Retina (tissue), 1 donor: ENCODE measurements around the gene PRCP.

Experiments used
- DNase-seq: peaks from one replicate; pipeline ENCODE4 v3.0.0-alpha.2; 2016

Gene PRCP

DNA sequence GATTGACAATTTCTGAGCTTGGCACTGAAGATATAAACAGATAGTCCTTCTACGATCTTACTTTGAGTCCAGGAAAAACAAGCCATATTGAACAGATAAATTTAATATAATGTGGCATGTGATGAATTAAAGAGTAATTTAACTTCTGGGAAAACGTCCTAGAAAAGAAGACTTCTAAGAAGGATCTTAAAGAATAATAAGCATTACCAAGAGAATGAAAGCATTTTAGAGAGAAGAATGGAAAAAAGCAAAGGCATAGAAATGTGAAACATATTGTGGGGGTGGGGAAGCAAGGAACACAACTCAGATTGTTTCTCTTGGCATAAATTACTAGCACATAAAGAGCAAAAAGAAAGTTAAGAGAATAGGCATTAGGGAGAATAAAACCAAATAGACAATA is 6.7 kb upstream of the PRCP start:
- DNase-seq, result no peak

DNA sequence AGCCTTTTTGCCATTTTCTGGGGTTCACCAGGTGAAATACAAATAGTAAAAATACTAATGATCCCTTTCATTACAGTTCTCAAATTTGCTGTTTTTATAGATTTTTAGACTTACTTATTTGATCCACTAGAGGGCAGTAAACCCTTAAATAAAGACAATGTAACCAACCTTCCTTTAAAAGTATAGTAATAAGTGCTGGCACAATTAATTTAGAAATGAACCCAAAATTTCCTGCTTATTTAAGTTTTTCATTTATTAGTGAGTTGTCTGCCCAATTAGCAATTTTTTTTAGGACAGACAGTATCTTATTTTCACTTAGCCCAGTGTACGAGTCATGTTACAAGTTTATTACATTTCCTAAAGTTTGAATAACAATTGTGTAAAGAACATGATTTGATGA is 6.0 kb upstream of the PRCP start:
- DNase-seq, result peak; percentile 25

DNA sequence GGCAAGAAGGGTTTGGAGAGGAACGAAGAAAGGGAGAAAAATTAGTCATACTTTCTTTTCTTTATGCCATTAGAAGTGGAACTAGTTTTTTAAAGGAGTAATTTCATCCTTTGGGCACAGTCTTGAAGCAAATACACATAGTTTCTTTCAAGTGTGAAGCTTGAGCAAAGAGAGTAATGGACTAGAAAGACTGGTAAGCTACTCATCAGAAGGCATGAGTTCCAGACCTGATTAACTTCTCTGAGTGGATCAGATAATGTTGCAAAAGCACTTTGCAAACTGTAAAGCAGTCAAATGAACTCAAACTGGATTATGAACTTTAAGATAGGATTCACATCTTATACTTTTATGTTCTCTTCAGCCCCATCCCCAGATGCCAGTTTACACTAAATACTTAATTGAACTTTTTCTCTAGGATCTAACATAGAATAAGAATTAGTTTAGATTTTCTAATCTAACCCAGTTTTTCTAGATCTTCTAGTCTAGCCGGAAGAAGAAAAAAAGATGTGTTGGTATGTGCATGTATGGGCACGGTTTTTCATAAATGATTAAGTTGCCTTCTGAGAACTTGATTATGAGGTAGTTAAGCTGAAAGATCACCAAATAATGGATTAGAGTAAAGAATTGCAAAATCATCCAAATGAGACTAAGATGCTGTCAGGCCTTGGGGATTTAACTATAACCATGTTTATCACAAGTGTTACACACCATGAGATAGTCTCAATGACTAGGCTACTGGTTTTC is 3.8 kb upstream of the PRCP start:
- no peak for DNase-seq

DNA sequence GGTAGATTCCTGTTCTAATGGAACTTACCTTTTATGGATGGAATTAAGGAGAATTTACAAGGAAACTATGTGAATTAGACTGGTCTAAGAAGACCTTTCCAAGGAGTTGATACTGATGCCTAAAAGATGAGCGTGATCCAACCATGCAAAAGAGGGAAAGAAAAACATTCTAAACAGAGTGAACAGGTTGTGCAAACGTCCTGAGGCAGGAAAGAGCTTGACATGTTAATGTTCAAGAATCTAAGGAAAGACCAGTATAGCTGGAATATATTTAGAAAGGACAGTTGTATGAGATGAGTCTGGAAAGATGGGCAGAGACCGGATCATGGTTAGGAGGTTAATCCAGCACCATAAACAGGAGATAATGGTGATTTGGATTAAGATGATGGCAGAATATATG is 2.6 kb upstream of the PRCP start:
- DNase-seq, result no peak

DNA sequence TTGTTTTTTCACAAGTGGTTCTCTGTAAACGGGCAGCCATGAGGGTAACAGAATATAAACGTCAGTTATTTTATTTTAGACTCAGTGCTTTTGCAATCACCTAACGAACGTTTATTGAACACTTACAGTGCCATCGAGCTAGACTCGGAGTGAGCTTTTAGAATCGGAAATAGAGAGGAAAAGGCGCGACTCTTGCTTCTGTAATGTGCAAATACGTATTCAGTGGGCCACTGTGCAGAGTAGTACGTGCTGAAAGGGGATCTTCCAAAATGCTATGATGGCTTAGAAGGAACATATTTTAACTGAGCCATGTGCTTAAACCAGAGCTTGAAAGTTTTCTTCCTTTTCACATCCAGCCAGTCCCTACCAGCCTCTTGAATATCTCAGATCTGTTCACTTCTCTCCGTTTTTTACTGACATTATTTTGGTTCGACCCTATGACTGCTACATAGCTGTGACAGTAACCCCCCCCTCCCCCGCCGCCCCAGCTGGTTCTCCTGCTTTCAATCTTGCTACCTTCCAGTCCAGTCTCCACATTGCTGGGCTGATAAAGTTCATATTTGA is 1.8 kb upstream of the PRCP start:
- DNase-seq, result no peak

DNA sequence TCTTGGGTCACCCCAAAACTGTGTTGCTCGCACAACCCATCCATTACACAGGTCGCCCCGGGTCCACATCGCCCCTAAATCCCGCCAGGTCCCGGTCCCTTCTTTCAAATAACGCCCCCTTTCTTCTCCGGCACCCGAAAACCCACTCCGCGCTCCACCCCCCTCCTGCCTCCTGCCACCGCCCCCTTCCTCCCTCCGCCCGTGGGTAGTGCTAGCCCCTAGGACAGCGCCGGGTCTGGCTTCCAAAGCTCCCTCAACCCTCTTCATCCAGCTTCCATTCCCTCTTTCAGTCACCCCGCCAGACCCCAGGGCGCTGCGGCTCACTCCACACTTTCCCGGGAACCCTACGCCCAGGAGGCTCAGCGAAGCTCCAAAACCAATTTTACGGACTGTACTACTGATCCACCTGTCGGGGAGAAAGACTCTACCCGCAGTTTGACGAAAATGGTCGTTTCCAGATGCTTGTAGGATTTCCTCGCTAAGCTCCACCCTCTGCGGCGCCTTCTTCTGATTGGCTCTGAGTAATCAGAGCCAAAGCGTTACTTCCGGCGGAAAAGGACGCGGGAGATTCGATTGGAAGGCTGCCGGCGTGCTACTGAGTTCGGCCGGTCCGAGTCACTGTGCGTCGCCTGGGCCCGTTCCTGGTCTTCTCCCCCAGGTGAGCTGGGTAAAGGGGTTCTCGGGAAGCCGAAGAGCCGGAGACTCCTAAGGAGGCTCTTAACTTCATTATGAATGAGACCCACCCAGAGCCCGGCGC is 1.1 kb upstream of the PRCP start, which contains the start of gene DDIAS:
TSS of gene DDIAS (plus strand) at position 572 of the 757 bp plus-strand sequence. CDS start 13,003 bp downstream, outside the sequence.
- peak; percentile 96 for DNase-seq

DNA sequence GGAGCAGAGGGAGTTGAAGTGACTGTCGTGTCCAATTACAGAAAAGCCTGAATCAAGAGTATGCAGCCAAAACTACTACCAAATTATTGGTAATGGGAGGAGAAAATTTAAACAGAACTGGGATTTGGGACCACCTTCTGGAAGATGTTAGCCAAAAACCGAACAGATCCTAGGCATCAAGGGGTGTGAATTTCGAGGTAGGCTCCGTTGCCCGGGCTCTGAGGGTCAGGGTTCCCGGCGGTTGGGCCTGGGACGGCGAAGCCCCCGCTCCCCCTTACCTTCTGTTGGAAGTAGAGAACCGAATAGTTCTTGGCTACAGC is 313 bp downstream of the PRCP start:
- no peak for DNase-seq

DNA sequence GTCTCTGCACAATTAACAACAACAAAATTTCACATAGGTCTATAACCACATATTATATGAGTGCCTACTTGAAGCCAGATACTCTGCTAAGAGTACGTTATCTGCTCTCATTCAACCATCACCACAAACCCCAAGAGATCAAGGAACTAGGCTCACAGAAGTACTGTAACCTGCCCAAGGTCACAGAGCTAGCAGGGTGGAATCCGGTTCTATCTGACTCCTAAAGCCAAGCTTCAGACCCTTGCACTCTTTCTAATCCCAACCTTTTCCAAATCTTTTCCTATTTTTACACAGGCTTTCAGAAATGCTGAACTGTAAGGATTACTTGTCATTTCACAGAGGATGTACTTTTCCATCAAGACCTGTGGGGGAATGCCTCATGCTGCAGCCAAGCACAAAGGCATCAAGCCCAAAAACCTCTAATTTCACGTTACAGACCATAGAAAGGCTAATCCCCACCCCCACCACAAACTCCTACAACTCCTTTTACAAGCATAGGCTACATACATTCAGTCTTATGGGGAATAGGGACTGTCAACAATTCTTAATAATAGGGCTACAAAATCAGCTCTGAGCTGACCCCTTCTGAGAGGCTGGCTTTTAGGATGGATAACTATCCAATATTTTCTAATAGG is 927 bp downstream of the PRCP start:
- DNase-seq, result peak; percentile 26

DNA sequence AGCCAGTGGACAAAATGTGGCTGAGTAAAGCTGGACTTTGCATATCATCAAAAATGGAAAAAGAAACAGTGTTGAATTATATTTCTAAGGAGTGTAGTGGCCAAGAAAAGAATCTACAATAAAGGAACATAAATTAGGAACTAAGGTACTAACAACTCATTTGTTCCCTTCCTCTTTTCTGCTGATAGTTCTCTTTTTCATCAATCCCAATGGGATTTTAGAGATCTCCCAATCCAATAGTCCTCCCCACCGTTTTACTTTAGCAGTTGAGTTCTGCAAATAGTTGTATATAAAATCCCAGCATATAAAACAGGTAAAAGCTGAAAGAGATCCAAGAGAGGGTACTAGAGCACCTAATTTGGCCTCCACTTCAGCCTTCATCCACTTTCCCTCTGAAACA is 2.0 kb downstream of the PRCP start:
- DNase-seq, result no peak

DNA sequence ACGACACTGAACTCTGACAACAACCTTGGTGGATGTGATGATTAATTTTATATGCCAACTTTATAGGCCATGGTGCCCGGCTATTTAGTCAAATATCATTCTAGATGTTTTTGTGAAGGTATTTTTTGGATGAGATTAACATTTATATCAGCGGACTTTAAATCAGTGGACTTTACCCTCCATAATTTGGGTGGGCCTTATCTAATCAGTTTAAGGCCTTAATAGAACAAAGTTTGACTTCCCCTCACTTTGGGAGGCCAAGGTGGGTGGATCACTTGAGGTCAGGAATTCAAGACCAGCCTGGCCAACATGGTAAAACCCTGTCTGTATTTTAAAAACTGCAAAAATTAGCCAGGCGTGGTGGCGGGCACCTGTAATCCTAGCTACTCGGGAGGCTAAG is 4.0 kb downstream of the PRCP start:
- DNase-seq, result no peak

DNA sequence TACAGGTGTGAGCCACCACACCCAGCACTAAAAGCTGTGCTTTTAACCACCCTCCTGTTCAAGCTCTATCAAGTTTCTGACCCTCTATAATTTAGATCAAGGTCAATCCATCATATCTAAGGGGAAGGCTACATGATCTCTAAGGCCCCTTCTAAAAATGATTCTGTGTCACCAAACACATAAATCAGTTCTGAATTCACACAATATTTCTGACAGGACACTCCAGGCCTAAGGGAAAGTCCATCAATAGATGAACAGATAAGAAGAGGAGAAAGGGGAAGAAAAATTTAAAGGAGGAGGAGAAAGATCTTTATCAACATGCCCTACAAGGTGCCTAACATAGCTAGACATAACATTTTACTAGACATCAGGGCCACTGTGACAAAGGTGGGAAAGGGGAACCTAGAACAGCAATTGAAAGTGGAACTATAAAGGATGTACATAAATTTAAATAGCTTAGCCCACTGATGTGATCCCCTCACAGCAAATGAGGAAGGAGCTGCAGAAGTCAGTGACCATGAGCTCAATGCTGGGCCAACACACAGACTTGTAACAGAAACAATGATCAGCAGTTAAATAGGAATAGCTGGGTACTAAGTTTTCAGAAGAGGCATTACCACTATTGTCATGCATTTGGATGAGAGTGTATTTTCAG is 4.7 kb downstream of the PRCP start:
- DNase-seq, result no peak

DNA sequence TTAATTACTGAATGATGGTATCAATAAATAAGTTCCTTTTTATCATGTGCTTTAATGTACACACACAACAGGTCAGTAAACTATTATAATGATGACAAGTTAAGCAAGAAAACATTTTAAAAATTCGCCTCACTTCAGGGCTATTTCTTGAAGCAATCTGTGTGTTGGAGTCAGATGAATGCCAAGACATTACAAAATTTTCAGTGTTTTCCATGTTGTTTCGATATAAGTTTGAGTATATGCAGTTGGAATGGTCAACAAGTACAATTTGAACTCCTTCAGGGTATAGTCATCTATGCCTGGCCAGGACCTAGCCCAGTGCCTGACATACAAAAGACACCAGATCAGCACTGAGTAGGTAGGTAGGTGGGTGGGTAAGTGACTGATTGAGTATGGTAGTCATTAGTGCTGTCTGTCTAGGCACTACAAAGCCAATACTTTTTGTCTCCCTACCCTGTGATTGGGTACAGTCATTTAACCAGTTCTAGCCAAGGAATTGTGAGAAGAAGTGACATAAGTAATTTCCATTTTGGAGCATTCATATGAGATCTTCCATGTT is 7.5 kb downstream of the PRCP start:
- no peak for DNase-seq

DNA sequence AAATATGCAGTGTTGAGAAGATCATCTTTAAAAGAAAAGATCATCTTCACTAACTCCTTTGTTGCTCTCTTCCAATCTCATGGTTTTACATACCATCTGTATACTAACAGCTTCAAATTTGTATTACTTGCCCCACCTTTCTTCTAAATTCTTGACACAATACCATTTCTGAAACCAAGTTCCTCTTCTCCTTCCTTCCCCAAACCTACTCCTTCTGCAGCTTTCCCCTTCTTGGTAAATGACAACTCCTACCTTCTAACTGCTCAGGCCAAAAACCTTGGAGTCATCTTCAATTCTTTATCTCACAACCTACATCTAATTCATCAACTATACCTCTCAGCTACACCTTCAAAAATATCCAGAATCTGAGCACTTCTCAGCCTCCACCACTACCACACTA is 9.3 kb downstream of the PRCP start:
- no peak for DNase-seq

DNA sequence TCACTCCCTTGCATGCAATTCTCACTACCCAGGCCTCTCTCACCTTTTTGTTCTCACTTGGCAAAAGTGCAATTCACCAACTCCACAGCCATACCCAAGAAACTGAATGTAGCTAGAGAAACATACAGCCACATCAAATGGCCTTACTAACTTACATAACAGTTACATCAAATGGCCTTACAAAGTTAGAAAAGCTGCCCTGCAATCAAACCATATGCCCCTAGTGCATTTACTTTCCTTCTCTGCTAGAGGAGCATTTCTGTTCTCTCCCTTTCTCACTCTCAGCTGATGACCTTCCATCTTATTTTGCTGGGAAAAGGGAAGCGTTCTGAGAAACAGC is 10.3 kb downstream of the PRCP start:
- DNase-seq, result no peak

DNA sequence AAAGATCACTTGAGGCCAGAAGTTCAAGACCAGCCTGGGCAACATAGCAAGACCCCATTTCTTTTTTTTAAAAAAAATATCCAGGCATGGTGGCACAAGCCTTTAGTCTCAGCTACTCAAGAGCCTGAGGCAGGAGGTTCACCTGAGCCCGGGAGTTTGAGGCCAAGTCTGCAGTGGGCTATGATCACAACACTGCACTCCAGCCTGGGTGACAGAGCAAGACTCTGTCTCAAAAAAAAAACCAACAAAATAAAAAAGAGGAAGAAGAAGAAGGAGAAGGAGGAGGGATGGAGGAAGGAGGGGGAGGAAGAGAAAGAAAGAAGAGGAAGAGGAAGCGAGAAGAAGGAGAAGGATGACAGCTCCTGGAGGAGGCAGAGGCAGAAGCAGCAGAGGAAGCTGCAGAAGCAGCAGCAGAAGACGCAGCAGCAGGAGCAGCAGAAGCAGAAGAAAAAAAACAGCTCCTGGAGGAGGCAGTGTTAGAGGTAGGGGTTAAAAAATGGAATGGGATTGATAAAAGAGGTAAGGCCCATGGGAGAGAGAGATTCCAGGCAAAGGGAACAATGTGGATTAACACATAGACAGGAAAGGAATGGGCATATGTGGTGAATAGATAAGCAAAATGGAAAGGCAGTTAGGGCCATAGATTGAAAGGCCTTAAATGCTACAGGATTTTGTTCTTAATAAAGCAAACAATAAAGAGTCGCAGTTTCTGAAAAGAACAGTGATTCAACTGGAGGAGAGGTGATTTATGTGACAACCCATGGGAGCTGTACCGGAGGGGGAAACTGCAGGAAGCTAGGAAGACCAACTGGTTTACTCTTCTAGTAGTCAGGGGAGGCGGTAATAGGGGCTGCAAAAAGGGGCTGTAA is 10.9 kb downstream of the PRCP start:
- no peak for DNase-seq

DNA sequence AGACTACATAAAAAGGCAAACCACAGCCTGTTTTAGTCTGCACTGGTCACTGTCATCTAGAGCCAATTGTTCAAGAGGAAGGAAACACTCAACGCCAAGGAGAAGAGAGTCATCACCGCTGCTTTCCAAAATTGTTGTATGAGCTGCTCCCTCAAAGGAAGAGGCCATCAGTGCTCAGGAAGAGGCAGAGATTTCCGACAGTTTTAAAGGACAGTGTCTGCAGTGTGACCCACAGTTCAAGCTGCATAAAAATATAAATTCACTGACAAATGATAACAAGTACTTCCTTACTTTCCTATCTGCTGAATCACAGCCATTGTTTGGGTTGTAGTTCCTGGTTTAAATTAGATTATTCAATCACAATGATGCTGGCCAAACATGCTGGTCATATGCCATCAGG is 16.4 kb downstream of the PRCP start:
- no peak for DNase-seq

DNA sequence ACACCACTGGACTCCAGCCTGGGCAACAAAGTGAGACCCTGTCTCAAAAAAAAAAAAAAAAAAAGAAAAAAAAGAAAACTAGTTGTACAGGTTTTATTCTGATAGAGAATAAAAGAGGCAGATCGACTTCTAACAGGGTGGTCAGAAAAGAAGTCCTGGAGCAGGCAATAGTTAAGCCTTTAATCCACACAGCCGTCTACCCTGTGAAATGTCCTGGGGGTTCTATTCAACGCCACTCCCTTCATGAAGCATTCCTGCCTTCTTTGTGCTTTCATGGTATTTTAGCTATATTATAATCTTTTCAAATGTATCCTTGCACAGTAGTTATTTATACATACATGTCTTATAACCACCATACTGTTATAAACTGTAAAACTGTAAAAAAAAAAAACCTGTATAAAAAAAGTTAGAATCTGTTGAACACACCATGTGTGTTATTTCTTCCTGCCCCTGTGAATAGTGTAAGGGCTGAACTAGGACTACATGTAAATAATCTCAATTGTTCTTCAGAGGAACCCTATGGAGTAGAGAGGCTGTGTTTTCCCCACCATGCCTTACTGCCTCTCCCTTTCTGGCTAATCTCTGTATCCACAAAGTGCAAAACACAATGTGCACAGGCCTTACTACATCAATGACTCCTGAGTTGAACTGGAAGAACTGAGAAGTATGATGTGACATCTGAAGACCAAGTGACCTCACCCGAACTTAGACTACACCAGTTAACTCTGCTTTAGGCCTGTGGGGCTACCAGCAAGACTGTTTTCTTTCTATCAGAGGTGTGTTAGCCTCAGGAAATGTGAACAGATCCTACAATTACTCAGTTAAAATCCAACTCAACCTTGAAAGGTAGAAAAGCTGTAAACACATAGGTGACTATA is 25.3 kb downstream of the PRCP start:
- no peak for DNase-seq

DNA sequence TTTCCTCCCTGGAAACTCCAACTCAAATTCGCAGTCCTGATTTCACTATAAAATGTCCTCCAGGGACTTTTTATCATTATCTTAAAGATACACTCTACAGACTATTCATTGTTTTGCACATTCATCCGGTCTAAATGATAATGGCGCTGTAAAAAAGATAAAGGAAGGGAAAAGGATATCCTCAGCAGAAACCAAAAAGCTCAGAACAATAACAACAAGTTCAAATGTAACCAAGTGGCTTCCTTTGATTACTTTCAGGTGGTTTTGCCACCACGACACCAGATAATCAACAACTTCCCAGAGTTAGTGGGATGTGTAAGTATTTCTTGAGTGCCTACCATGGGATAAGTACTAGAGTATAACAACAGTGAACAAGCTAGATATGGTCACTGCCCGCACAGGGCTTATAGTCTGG is 26.3 kb downstream of the PRCP start:
- DNase-seq, result no peak

DNA sequence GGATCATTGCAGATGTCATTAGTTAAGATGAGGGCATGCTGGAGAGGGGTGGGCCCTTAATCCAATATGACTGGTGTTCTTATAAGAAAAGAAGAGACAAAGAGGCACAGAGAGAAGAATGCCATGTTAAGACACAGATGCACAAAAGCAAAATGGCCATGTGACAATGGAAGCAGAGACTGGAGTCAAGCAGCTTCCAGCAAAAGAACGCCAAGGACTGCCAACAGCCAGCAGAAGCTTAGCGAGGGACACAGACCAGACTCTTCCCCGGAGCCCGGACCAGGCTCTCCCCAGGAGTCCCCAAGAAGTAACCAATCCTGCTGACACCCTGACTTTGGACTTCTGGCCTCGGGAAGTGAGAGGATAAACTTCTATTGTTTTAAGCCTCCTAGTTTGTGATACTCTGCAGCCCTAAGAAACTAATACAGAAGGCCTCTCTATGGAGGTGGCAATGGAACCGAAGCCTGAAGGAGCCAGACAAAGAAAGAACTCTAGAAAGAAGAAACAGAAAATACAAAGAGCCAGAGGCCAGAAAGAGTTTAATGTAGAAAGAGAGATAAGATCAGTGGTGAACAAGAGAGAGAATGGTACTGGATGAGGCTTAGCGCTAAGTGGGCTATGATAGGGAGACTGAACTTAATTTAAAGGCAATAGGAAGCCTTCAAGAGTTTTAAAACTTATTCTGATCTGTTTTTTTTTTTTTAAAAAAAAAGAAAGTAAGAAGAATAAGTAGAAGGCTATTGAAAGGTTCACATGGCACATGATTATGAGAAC is 27.7 kb downstream of the PRCP start:
- no peak for DNase-seq

DNA sequence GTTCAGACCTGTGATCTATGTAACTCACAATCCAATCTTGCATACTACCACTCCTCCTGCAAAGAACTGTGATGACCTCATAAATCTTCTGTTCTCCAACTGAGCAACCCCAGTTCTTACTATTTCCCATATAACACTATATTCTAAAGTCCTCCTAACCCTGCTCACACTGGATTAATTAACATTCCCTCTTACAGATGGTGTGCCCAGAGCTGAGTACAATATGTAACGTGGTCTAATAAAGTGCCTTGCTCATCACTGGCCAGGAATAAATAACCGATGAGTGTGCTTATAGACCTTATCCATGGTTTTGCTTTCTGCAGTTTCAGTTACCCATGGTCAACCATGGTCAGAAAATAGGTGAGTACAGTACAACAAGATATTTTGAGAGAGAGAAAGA is 28.6 kb downstream of the PRCP start:
- no peak for DNase-seq
